ENCODE results near the gene SYT12.

The SYT12 gene

GRCh38 chr11:67056267-67057204 is 33.6 kb downstream of the SYT12 start, which contains the start of gene RHOD:
Gene RHOD, plus strand, starts transcription at chr11:67056847. Its CDS starts 56 bp downstream, at chr11:67056903.
- DNase-seq, result no peak

DNA sequence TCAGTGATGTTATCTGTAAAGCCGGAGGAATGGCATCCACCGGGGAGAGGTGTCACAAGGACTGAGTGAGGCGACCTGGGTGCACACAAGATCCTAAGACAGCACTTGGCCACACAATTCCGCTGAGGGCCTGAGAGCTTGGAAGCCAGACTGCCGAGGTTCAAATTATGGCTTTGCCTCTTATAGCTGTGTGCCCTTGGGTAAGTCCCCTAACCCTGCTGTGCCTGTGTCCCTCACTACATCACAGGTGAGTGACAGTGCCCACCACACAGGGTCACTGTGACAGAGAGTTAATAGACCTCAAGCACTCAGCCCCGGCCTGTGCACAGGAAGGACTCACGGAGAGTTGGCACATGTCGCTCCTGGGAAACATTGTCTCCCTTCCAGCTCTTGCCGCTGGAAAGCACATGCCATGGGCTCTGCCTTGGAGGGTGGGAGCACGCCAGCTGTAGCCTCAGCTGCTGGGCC is 34.3 kb downstream of the SYT12 start:
- DNase-seq, result no peak

DNA sequence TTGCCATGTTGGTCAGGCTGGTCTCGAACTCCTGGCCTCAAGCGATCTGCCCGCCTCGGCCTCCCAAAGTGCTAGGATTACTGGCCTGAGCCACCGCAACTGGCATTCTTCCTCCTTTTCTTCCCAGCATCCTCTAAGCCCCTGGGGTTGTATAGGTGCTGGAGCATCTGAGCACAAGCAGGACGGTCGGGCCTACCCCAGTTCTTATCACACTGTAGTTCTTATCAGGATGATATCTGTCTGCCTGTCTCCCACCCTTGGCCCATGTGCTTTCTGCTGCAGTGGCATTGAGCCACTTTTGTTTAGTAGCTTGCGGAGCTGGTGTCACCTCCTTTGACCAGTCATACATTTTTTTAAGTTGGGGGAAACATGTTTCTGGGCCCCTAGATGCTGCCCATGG is 35.6 kb downstream of the SYT12 start:
- no peak for DNase-seq

- DNase-seq, result no peak
Measured at GRCh38 chr11:67059671-67060070, 36.7 kb downstream of the SYT12 start.

- DNase-seq, result no peak
Measured at GRCh38 chr11:67060111-67060522, 37.2 kb downstream of the SYT12 start.

DNA sequence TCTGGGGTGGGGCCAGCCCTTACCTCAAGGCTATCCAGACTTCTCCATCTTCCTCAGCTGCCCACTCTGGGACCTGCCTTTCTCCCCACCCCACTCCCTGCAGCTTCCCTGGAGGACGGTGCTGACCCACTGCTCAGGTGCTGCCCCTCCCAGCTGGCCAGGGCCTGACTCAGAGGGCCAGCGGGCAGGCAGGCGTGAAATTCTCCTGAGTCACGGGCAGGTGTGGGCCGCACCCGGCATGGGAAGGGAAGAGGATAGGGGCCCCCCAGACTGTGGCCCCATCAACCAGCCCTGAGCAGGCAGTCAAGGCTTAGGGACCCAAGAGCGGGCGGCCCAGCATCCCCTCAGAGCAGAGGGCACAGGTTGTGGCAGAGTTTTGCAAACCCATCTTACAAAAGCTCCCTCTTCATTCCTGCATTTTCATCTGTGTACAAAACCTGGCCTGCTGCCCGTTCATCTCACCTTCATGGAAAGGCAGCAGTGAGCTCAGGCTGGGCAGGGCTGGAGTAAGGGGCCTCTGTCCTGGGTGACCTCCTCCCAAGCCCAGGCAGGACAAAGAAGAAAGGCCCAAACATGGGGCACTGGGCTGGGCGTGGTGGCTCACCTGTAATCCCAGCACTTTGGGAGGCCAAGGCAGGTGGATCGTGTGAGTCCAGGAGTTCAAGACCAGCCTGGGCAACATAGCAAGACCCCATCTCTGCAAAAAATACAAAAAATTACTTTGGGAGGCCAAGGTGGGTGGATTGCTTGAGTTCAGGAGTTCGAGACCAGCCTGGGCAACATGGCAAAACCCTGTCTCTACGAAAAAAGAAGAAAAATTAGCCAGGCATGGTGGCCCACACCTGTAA is 39.8 kb downstream of the SYT12 start:
- no peak for DNase-seq

DNA sequence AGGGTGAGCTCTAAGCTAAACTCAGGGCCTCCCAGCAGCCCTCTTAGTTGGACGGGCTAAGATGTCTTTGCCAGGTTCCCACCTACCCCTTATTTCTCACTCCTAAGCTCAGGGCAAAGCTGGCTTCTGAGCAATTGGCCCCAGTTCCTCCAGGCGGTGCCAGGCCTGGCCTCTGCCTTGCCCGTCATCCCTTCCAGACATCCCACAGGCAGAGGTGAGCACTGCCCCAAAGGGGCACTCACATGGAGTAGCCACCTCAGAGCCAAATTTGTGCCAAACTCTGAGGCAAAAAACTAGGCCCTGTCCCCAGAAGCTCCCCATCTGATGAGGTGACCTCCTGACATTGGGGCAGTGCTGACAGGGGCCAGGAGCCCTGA is 43.4 kb downstream of the SYT12 start:
- DNase-seq, result no peak

DNA sequence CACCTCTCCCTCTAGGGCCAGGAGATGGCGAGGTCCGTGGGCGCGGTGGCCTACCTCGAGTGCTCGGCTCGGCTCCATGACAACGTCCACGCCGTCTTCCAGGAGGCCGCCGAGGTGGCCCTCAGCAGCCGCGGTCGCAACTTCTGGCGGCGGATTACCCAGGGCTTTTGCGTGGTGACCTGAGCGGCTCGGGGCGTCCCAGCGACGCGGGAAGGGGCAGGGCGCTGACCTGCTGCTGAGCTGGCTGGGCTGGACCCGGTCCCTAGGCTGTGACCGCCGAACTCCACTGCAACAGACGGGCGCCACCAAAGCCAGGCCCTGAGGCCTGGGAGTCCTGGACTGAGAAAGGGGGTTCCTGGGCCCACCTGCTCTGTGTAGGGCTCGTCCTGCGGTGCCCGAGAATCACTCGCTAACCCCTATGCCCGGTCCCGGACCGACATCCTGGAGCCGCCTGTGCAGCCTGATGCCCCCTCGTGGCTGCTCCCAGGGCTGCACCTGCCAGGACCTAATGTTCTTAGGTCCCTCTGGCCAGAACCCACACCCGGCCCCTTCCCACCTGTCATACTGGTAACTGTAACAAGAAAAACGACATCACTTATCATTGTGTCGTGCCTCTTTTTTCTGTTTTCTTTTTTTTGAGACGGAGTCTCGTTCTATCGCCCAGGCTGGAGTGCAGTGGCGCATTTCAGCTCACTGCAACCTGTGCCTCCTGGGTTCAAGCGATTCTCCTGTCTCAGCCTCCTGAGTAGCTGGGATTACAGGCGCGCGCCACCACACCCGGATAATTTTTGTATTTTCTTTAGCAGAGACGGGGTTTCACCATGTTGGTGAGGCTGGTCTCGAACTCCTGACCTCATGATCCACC is 48.7 kb downstream of the SYT12 start:
- DNase-seq, result peak; percentile 5

- DNase-seq, result no peak
Measured at GRCh38 chr11:67072295-67072694, 49.4 kb downstream of the SYT12 start.

- DNase-seq, result no peak
Measured at GRCh38 chr11:67073908-67074307, 51.0 kb downstream of the SYT12 start.

- DNase-seq, result no peak
Measured at GRCh38 chr11:67076202-67076601, 53.3 kb downstream of the SYT12 start.

- DNase-seq, result no peak
Measured at GRCh38 chr11:67079065-67079705, 56.3 kb downstream of the SYT12 start.

- no peak for DNase-seq
Measured at GRCh38 chr11:67082071-67082791, 59.3 kb downstream of the SYT12 start.

DNA sequence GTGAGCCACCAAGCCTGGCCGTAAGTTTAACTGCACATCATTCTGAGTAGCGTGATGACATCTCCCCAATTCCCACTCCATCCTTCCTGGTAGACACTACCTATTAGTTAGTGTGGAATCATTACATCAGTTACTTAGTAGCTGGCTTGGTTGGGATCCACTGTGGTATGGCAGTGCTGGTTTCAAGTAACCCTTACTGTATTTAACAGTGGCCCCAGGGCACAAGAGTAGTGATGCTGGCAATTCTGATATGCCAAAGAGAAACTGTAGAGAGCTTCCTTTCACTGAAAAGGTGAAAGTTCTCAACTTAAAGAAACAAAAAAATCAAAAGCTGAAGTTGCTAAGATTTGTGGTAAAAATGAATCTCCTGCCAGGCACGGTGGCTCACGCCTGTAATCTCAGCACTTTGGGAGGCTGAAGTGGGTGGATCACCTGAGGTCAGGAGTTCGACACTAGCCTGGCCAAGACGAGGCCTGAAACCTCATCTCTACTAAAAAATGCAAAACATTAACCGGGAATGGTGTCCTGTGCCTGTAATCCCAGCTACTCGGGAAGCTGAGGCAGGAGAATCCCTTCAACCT is 60.9 kb downstream of the SYT12 start:
- DNase-seq, result no peak

- DNase-seq, result no peak
Measured at GRCh38 chr11:67085617-67086016, 62.7 kb downstream of the SYT12 start.

DNA sequence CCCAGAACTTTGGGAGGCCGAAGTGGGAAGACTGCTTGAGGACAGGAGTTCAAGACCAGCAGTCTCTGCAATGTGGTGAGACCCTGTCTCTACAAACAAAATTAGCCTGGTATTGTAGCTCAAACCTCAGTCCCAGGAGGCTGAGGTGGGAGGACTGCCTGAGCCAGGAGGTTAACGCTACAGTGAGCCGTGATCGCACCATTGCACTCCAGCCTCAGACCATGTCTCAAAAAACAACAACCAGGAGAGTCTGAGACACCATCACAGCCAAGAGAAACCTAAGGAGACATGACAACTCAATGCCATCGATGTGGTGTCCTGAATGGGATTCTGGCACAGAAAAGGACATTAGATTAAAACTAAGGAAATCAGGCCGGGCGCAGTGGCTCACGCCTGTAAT is 67.8 kb downstream of the SYT12 start:
- no peak for DNase-seq

GRCh38 chr11:67095214-67095507 is 72.2 kb downstream of the SYT12 start:
- DNase-seq, result no peak

DNA sequence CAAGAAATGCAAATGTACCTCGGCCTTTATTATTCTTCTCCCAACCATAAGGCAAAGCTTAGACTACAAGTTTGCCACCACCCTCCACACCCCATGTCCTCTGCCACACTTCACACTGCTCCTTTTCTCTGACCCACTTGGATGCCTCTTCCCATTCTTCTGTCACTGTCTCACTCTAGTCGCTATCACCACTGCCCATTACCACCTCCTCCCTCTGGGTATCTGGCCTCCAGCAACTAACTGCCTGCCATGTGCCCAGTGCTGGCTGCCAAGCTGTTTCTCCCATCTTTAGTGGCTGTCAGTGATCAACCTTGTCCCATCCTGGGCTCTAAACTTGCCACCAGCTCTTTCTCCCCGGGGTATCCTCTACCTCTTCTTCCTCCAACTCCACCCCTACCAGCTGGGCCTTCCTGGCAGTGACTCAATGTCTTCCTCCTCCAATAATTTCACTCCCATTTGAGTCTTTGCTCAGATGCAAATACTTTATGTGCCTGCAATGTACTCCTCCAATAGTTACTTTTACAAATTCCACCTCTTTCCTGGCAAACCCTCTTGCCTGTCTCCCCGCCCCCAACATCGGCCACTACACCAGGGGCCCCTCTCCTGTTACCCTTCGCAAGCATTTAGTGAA is 76.0 kb downstream of the SYT12 start:
- DNase-seq, result no peak

DNA sequence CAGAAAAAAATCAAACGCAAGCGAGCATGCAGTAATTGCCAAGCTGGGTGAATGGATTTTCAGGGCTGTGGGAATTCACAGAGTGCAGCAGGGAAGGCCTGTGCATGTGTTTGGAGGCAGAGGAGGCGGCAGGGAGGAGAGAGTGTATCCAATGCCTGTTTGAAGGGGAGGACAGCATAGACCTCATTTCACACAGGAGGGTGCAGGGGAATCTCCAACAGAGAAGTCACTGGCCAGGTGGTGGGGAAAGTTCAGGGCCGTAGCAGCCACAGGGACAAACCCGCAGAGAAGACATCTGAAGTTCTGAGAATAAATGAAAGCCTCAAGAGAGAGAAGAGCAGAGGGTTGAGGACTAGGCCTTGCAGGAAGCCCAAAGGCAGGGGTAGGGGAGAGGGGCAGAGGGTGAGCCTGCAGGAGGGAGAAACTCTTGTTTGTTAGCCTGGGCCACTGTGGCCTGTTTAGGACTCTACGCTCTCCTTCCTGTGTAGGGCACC is 76.9 kb downstream of the SYT12 start:
- DNase-seq, result no peak

Measured in NCI-H748 treated with DMSO at 0.1 percent for 48 hours (cell line).